ENCODE results near the gene VAPB.

Gene VAPB

GRCh38 chr20:58377766-58378401 lies 11.1 kb upstream of the VAPB start:
- in situ Hi-C loops (cut with MboI; ENCODE audit: low sequenced_read_pairs), result no loop called here

DNA sequence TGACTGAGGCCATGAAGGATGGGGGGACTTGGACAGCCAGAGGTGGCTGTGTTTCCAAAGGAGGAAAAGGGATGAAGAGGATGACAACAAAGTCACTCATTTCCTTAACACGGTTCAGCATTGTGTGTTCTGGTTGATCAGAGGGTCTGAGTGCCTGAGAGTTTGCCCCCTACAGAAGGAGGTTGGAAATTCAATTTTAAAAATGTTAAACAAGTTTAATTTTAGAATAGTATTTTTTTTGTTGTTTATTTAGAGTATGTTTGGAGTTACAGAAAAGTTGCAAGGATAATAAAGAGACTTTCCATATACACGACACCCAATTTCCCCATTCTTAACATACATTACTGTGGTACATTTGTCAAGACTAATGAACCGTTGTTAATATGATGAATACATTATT lies 10.3 kb upstream of the VAPB start:
- in situ Hi-C loops (cut with MboI; ENCODE audit: low sequenced_read_pairs), result no loop called here

- in situ Hi-C loops (cut with MboI; ENCODE audit: low sequenced_read_pairs), result no loop called here
Measured at GRCh38 chr20:58381627-58382026, 7.4 kb upstream of the VAPB start.

- in situ Hi-C loops (cut with MboI; ENCODE audit: low sequenced_read_pairs), result no loop called here
Measured at GRCh38 chr20:58382096-58382495, 6.9 kb upstream of the VAPB start.

DNA sequence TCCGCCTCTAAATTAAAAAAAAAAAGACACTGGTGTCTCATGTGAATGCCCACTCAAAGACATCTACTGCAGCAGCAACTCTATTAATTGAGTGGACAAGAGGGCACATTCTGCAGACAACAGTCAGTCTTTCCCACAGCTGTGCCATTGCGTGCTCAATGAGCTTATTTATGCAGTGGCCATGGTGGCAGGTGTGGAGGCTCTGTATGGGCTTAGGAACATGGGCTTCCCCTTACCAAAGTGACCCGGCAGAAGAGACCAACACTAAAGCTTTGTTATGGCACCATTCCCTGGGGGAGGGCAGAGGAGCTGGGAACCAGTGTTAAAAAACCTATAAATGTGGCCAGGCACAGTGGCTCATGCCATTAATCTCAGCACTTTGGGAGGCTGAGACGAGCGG lies 4.2 kb upstream of the VAPB start:
- in situ Hi-C loops (cut with MboI; ENCODE audit: low sequenced_read_pairs), result no loop called here

DNA sequence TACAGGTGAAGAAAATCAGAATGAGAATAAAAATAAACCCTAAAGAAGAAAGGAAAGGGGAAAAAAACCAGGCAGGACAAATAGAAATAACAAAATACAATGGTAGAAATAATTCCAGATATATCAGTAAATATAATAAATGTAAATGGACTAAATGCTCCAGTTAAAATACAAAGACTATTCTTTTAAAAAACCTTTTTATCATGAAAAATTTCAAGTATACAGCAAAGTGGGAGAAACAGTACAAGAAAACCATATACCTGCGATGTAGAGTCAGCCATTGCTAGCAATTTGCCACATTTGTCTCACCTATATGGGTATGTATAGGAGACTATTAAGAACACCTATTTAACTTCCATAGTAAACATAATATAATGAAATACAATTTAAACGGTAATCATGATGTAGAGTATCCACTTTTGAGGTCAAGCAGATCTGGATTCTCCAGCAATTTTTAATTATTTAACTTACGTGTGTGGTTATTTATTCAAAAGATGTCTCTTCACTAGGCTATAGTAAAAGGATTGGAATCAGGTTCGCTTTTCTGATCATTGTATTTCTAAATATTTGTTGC lies 914 bp upstream of the VAPB start:
- in situ Hi-C loops (cut with MboI; ENCODE audit: low sequenced_read_pairs), result no loop called here

DNA sequence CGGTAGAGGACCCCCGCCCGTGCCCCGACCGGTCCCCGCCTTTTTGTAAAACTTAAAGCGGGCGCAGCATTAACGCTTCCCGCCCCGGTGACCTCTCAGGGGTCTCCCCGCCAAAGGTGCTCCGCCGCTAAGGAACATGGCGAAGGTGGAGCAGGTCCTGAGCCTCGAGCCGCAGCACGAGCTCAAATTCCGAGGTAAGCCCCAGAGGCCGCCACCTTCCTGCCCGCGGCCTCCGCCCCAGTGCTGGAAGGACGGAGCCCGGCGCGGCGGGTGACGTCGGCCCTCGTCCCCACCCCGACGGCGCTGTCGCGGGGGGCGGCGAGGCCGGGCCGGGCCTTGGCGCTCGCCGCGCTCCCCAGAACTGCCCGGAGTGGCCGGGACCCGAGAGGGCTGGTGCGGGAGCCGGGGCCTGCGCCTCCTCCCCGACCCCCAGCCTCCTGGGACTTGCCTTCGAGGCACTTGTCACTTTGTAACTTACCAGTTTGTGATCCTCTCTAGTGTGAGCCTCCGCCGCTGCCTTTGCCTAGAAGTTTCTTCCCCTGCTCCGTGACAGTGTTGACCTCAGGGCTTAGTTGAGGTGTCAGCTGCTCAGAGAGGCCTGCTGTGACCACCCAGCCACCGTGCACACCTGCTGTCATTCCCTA lies 417 bp downstream of the VAPB start:
- in situ Hi-C loops (cut with MboI; ENCODE audit: low sequenced_read_pairs), result no loop called here

DNA sequence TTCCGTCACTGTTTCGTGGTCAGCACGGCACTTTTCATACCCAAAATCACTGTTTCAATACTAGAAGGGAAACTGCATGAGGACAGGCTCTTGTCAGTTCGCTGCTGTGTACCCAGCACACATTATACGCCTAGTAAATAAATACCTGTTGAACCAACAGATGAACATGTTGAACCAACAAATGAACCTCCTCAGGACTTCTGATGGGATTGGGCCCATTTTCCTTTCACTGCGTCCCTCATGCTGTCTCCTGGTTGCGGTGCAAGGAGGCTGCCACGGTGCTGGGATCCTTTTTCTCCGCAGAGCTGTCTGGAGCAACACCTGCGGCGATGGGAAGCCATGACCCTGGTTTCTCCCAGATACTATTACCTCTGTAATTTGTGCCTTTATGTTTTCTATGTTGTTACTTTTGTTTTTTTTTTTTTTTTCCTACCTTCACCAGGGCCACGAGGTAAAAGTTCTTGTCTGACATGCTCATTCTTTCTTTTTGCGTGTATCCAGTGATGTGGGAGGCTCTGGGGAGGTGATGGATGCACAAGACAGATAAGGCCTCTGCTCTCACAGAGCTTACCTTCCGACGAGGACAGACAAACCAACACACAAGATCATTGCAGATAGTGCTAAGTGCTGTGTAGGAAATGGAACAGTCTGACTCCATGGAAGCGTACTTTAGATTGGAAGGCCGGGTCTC lies 1.1 kb downstream of the VAPB start:
- in situ Hi-C loops (cut with MboI; ENCODE audit: low sequenced_read_pairs), result no loop called here

- in situ Hi-C loops (cut with MboI; ENCODE audit: low sequenced_read_pairs), result no loop called here
Measured at GRCh38 chr20:58390659-58391035, 1.6 kb downstream of the VAPB start.

- in situ Hi-C loops (cut with MboI; ENCODE audit: low sequenced_read_pairs), result no loop called here
Measured at GRCh38 chr20:58392286-58392685, 3.3 kb downstream of the VAPB start.

GRCh38 chr20:58393299-58393698 lies 4.3 kb downstream of the VAPB start:
- in situ Hi-C loops (cut with MboI; ENCODE audit: low sequenced_read_pairs), result no loop called here

DNA sequence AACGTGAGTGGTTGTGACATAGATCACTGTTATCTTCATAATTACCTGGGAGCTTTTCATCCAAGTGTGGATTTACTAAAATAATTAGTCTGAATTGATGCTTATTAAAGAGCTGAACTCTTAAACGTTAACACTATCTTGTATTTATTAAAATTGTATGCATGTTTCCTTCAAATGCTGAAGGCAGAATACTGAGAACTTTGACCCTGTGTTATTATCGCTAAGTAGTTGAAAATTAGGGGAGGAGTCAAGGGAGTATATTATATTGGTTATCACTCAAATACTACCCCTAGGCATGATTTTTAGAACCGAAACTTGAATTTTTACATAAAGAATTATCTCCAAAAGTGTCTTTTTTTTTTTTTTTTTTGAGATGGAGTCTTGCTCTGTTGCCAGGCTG lies 5.8 kb downstream of the VAPB start:
- in situ Hi-C loops (cut with MboI; ENCODE audit: low sequenced_read_pairs), result no loop called here

GRCh38 chr20:58395604-58396003 lies 6.6 kb downstream of the VAPB start:
- in situ Hi-C loops (cut with MboI; ENCODE audit: low sequenced_read_pairs), result no loop called here

- in situ Hi-C loops (cut with MboI; ENCODE audit: low sequenced_read_pairs), result no loop called here
Measured at GRCh38 chr20:58397429-58397828, 8.4 kb downstream of the VAPB start.

DNA sequence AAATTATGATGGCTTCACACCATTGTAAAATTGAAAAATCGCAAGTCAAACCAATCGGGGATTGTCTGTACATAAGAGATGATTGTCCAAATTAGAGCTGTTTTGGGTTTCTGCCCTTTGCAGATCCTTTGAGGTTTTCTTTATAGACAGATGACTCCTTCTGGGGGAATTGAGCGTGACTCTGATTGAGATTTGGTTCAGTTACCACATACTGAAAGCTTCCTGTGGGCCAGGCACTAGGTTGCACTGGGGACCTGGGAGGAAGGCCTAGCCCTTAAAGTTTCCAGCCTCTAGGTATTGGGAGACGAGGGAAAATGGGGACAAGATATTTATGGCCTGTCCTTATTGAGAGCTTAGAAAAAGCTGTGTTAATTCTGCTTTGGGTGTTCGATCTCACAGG lies 9.2 kb downstream of the VAPB start:
- in situ Hi-C loops (cut with MboI; ENCODE audit: low sequenced_read_pairs), result no loop called here

GRCh38 chr20:58399926-58400325 lies 10.9 kb downstream of the VAPB start:
- in situ Hi-C loops (cut with MboI; ENCODE audit: low sequenced_read_pairs), result no loop called here

- in situ Hi-C loops (cut with MboI; ENCODE audit: low sequenced_read_pairs), result no loop called here
Measured at GRCh38 chr20:58401162-58401561, 12.1 kb downstream of the VAPB start.

- in situ Hi-C loops (cut with MboI; ENCODE audit: low sequenced_read_pairs), result no loop called here
Measured at GRCh38 chr20:58402305-58402704, 13.3 kb downstream of the VAPB start.

DNA sequence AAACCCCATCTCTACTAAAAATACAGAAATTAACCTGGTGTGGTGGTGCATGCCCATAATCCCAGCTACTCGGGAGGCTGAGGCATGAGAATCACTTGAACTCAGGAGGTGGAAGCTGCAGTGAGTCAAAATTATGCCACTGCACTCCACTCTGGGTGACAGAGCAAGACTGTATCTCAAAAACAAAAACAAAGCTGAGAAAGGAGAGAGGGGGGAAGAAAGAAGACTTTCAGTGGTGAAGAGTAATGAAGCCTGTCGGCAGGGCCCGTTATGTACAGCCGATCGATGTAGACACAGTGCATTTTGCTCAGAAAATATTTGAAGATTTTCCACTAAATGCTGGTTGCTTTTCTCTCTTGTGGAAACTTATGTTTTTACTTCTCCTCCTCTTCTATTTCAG lies 13.8 kb downstream of the VAPB start:
- in situ Hi-C loops (cut with MboI; ENCODE audit: low sequenced_read_pairs), result no loop called here

- in situ Hi-C loops (cut with MboI; ENCODE audit: low sequenced_read_pairs), result no loop called here
Measured at GRCh38 chr20:58403272-58403671, 14.2 kb downstream of the VAPB start.

DNA sequence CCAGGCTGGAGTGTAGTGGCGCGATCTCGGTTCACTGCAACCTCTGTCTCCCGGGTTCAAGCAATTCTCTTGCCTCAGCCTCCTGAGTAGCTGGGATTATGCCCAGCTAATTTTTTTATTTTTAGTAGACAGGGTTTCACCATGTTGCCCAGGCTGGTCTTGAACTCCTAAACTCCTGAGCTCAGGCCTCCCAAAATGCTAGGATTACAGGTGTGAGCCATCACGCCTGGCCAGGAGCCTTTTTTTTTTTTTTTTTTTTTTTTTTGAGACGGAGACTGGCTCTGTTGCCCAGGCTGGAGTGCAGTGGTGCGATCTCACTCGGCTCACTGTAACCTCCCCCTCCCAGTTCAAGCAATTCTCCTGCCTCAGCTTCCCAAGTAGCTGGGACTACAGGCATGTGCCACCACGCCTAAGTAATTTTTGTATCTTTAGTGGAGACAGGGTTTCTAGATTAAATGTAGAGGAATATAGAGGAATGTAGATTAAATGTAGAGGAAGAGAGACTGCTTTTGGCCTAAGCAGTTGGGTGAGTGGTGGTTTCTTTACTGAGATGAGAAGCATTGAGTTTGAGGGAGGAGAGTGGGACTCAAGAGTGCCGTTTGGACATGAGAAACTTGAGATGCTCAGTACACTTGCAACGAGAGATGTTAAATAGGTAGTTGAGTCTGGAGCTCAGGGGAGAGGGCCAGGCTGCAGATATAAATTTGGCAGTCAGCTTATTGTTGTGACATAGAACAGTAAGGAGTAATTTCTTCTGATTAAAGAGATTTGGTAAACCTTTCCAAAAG lies 16.7 kb downstream of the VAPB start:
- in situ Hi-C loops (cut with MboI; ENCODE audit: low sequenced_read_pairs), result no loop called here
